ENCODE measurements around the gene ANKRD36. TPM values are rescaled to one million over a fixed set of nuclear protein-coding genes. Genes with fewer than 3 reads are reported as not detected.

The ANKRD36 gene
- total RNA-seq, 1 experiment from 2014 or later, result 16.5 TPM

Other genes with a start within 250 kb of the ANKRD36 start
- gene SEMA4C, start 243.1 kb upstream of the ANKRD36 start, total RNA-seq (2021; ENCODE audit: unreplicated experiment), result 25.4 TPM
- not detected for gene FAM178B, start 126.6 kb upstream of the ANKRD36 start, total RNA-seq (2021; ENCODE audit: unreplicated experiment)
- gene FAHD2B, start 18.3 kb upstream of the ANKRD36 start, total RNA-seq (2021; ENCODE audit: unreplicated experiment), result 25.3 TPM